Lower lobe of right lung (tissue), 2 donors: ENCODE data around the gene SLC25A15. TPM values are rescaled to one million over a fixed set of nuclear protein-coding genes. Genes with fewer than 3 reads are reported as not detected.
"Not testable (repeated sequence)": the region's sequence is repeated elsewhere in the genome, so short reads cannot be mapped to it uniquely, and the experiment has no call there.

Experiments
- ATAC-seq, 2 donors: fragments of 200-7000 bp; cut with Tn5 transposase; one replicate each; pipeline ENCODE4 v1.9.1; 2020 to 2022; ENCODE audit warnings: mild to moderate bottlenecking in 2 of 2, moderate library complexity in 2 of 2
- DNase-seq: peaks from one replicate; pipeline ENCODE4 v3.0.0-alpha.2; 2020
- H3K27ac ChIP-seq: fragments of 200-600 bp; one replicate; pipeline ENCODE4 v1.8.0; 2022
- H3K27me3 ChIP-seq: fragments of 200-600 bp; one replicate; pipeline ENCODE4 v1.8.0; 2022; ENCODE audit warnings: low read depth
- H3K36me3 ChIP-seq: fragments of 200-600 bp; one replicate; pipeline ENCODE4 v1.8.0; 2022; ENCODE audit warnings: mild to moderate bottlenecking
- H3K4me1 ChIP-seq: fragments of 200-600 bp; one replicate; pipeline ENCODE4 v1.8.0; 2022
- H3K4me3 ChIP-seq: fragments of 200-600 bp; one replicate; pipeline ENCODE4 v1.8.0; 2022; ENCODE audit warnings: mild to moderate bottlenecking
- H3K9me3 ChIP-seq: fragments of 200-600 bp; one replicate; pipeline ENCODE4 v1.8.0; 2022
- intact Hi-C: fragments of 100-400 bp; cut with DNase I; formaldehyde crosslinking; loops from one replicate; pipeline ENCODE4 v1.11.0; 2022
- microRNA-seq: library from miRNA; unstranded; fragments of <30 nt; microRNA quantifications from one replicate; pipeline ENCODE4 v1.2.0, GENCODE V29; 2020; ENCODE audit warnings: borderline number of aligned reads
- total RNA-seq: library from RNA; stranded (reverse); fragmentation: NEBNext Ultra II Directional; extraction: Animal tissue kit (Norgen Biotek cat#: 25700); gene quantifications from one replicate; pipeline ENCODE4 v1.2.1, GENCODE V29; 2021
- TF ChIP-seq, protein P1 (sequence below): fragments of 200-600 bp; IDR thresholded peaks from one replicate; pipeline ENCODE4 v1.8.0; 2022; ENCODE audit warnings: antibody characterized with exemption, mild to moderate bottlenecking
- donor health status: DM: no; HTN: yes; CAD: no; lungs with severe emphysema.

Gene SLC25A15
- total RNA-seq, 1 donor from 2014 or later: 3.3 TPM

DNA sequence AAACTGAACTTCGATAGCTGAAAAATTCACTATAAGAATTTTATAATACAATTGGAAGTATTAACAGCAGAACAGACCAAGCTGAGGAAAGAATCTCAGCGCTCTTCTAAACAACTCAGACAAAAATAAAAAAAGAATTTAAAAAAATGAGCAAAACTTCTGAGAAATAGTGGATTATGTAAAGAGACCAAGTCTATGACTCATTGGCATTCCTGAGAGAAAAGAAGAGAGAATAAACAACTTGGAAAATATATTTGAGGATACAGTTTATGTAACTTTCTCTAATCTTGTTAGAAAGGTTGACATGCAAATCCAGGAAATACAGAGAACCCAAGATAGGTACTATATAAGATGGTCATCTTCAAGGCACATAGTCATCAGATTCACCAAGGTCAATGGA lies 25.4 kb downstream of the SLC25A15 start:
- H3K4me1 ChIP-seq: no peaks in the 10 kb centered on the region
- H3K27me3 ChIP-seq: no peaks in the 10 kb centered on the region
- no peak overlapping the region for H3K27ac ChIP-seq
- DNase-seq: no peak
- no peak for ATAC-seq
- intact Hi-C loops: no loop called here
- no peak overlapping the region for H3K4me3 ChIP-seq
- H3K9me3 ChIP-seq: no peaks in the 10 kb centered on the region
- H3K36me3 ChIP-seq: peaks cover 19% of the 10 kb centered on the region
- TF ChIP-seq, protein P1, sequence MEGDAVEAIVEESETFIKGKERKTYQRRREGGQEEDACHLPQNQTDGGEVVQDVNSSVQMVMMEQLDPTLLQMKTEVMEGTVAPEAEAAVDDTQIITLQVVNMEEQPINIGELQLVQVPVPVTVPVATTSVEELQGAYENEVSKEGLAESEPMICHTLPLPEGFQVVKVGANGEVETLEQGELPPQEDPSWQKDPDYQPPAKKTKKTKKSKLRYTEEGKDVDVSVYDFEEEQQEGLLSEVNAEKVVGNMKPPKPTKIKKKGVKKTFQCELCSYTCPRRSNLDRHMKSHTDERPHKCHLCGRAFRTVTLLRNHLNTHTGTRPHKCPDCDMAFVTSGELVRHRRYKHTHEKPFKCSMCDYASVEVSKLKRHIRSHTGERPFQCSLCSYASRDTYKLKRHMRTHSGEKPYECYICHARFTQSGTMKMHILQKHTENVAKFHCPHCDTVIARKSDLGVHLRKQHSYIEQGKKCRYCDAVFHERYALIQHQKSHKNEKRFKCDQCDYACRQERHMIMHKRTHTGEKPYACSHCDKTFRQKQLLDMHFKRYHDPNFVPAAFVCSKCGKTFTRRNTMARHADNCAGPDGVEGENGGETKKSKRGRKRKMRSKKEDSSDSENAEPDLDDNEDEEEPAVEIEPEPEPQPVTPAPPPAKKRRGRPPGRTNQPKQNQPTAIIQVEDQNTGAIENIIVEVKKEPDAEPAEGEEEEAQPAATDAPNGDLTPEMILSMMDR: no peak

DNA sequence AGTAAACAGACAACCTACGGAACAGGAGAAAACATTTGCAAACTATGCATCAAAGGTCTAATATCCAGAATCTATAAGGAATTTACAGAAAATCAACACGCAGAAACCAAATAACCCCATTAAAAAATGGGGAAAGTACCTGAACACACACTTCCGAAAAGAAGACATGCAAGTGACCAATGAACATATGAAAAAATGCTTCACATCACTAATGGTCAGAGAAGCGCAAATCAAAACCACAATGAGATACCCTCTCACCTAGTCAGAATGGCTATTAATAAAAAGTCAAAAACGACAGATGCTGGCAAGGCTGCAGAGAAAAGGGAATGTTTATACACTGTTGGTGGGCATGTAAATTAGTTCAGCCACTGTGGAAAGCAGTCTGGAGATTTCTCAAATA lies 29.5 kb downstream of the SLC25A15 start:
- Histone ChIP-seq H3K36me3 (no peaks in the 10 kb centered on the region), H3K27ac (no peak overlapping the region), H3K4me3 (no peak overlapping the region), H3K9me3 (no peaks in the 10 kb centered on the region), H3K4me1 (no peaks in the 10 kb centered on the region), H3K27me3 (no peaks in the 10 kb centered on the region)
- TF ChIP-seq, protein P1: no peak
- DNase-seq (no peak), ATAC-seq (no peak)
- intact Hi-C loops: no loop called here

GRCh38 chr13:40819797-40820315 lies 30.4 kb downstream of the SLC25A15 start:
- TF ChIP-seq, protein P1: no peak
- ATAC-seq: no peak

GRCh38 chr13:40839725-40840124 lies 50.3 kb downstream of the SLC25A15 start:
- H3K27me3 ChIP-seq, ATAC-seq, intact Hi-C loops, H3K9me3 ChIP-seq, H3K36me3 ChIP-seq, H3K4me3 ChIP-seq, H3K27ac ChIP-seq, DNase-seq, H3K4me1 ChIP-seq: not testable (repeated sequence)

More at GRCh38 chr13:40819797-40820315, 30.4 kb downstream of the SLC25A15 start:
- Histone ChIP-seq H3K4me1 (no peaks in the 10 kb centered on the region), H3K36me3 (no peaks in the 10 kb centered on the region), H3K4me3 (no peak overlapping the region), H3K9me3 (no peaks in the 10 kb centered on the region), H3K27ac (no peak overlapping the region), H3K27me3 (no peaks in the 10 kb centered on the region)
- intact Hi-C loops: no loop called here
- no peak for DNase-seq

DNA sequence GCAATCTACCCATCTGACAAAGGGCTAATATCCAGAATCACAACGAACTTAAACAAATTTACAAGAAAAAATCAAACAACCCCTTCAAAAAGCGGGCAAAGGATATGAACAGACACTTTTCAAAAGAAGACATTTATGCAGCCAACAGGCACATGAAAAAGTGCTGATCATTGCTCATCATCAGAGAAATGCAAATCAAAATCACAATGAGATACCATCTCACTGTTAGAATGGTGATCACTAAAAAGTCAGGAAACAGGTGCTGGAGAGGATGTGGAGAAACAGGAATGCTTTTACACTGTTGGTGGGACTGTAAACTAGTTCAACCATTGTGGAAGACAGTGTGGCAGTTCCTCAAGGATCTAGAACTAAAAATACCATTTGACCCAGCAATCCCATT lies 51.5 kb downstream of the SLC25A15 start:
- H3K9me3 ChIP-seq, intact Hi-C loops, H3K36me3 ChIP-seq, DNase-seq, H3K27ac ChIP-seq, H3K4me3 ChIP-seq, ATAC-seq, H3K4me1 ChIP-seq, H3K27me3 ChIP-seq: not testable (repeated sequence)

Small RNA genes within 50 kb of the gene (microRNA-seq; reads per million reads assigned to microRNA genes)
- gene MIR621: not detected

Other genes with a start within 250 kb of the SLC25A15 start
- 19.9 TPM for gene FOXO1, start 123.0 kb upstream of the SLC25A15 start, total RNA-seq
- 22.2 TPM for gene MRPS31, start 18.4 kb upstream of the SLC25A15 start, total RNA-seq
- 98.1 TPM for gene ELF1, start 229.7 kb downstream of the SLC25A15 start, total RNA-seq